GM21723 (cell line): ENCODE results near the gene ZBTB16.

Source experiments
- ATAC-seq: cut with Tn5 transposase; IDR thresholded peaks from one replicate; pipeline ENCODE4 v1.9.1; 2021; ENCODE audit warnings: mild to moderate bottlenecking, moderate library complexity; ENCODE audit not compliant: unreplicated experiment

ZBTB16 gene

GRCh38 chr11:114228435-114229411 is 169.2 kb downstream of the ZBTB16 start:
- no peak for ATAC-seq

GRCh38 chr11:114230031-114230704 is 170.7 kb downstream of the ZBTB16 start:
- ATAC-seq: no peak

- no peak for ATAC-seq
These were observed 173.0 kb downstream of the ZBTB16 start for GRCh38 chr11:114232400-114233059.

- ATAC-seq: no peak
These were observed 174.2 kb downstream of the ZBTB16 start for GRCh38 chr11:114233755-114234154.

GRCh38 chr11:114236829-114237228 is 177.3 kb downstream of the ZBTB16 start:
- ATAC-seq: no peak

- no peak for ATAC-seq
These were observed 178.1 kb downstream of the ZBTB16 start for GRCh38 chr11:114237321-114238280.

GRCh38 chr11:114239753-114240161 is 180.2 kb downstream of the ZBTB16 start:
- no peak for ATAC-seq

GRCh38 chr11:114242032-114242431 is 182.5 kb downstream of the ZBTB16 start:
- ATAC-seq: no peak

GRCh38 chr11:114243461-114244372 is 184.2 kb downstream of the ZBTB16 start:
- ATAC-seq: no peak

GRCh38 chr11:114244726-114245394 is 185.3 kb downstream of the ZBTB16 start:
- ATAC-seq: no peak

GRCh38 chr11:114246321-114247069 is 187.0 kb downstream of the ZBTB16 start:
- no peak for ATAC-seq

GRCh38 chr11:114247070-114247789 is 187.7 kb downstream of the ZBTB16 start:
- no peak for ATAC-seq

- no peak for ATAC-seq
These were observed 190.7 kb downstream of the ZBTB16 start for GRCh38 chr11:114250180-114250579.

GRCh38 chr11:114250993-114251814 is 191.7 kb downstream of the ZBTB16 start:
- no peak for ATAC-seq

- ATAC-seq: no peak
These were observed 192.4 kb downstream of the ZBTB16 start for GRCh38 chr11:114251815-114252337.

GRCh38 chr11:114252767-114253166 is 193.3 kb downstream of the ZBTB16 start:
- no peak for ATAC-seq
